ENCODE results near the gene MBIP.

Gene MBIP

GRCh38 chr14:36306836-36307235, 13.6 kb downstream of the MBIP start:
- DNase-seq, result no peak

- no peak for DNase-seq
Observed at GRCh38 chr14:36304895-36305294, 15.5 kb downstream of the MBIP start.

GRCh38 chr14:36303960-36304359, 16.5 kb downstream of the MBIP start:
- DNase-seq, result no peak

DNA sequence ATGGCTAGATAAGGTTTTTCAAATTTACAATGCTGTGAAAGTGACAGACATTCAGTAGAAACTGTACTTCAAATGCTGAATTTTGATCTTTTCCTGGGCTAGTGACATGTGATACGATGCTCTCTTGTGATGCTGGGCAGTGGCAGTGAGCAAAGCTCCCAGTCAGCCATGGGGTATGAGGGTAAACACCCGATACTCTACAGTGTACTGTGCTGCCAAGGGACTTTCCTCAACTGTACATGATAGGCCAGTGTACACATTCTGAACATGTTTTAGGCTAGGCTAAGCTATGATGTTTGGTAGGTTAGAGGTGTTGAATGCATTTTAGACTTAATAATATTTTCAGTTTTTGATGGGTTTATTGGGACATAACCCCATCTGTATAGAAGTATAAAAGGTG, 17.6 kb downstream of the MBIP start:
- no peak for DNase-seq

DNA sequence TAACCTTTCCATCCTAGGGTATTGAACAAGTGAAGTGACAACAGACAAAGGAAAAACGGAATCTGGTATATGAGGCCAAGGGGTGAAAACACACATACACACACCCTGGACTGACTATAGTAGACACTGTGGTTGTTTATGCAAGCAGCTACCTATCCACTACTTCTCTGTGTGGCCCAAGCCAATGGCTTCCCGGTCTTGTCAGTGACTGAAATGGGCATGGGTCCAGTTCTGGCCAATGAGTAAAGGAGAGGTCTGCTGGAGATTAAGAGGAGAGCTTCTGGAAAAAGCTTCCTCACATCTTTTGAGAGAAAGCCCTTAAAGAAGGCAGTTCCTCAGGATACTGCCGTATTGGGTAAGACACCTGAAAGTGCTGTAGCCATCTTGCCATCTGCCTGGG, 19.3 kb downstream of the MBIP start:
- no peak for DNase-seq

GRCh38 chr14:36300337-36300736, 20.1 kb downstream of the MBIP start:
- DNase-seq, result no peak

GRCh38 chr14:36295642-36296627, 24.5 kb downstream of the MBIP start:
- DNase-seq, result no peak

- DNase-seq, result no peak
Observed at GRCh38 chr14:36294543-36294942, 25.9 kb downstream of the MBIP start.

- no peak for DNase-seq
Observed at GRCh38 chr14:36293824-36294223, 26.6 kb downstream of the MBIP start.

- DNase-seq, result no peak
Observed at GRCh38 chr14:36289954-36290353, 30.5 kb downstream of the MBIP start.

GRCh38 chr14:36288496-36288895, 31.9 kb downstream of the MBIP start:
- no peak for DNase-seq

GRCh38 chr14:36284971-36285595, 35.4 kb downstream of the MBIP start:
- no peak for DNase-seq

GRCh38 chr14:36281309-36281708, 39.1 kb downstream of the MBIP start:
- DNase-seq, result no peak

GRCh38 chr14:36279306-36280190, 40.9 kb downstream of the MBIP start:
- no peak for DNase-seq

GRCh38 chr14:36275741-36276140, 44.7 kb downstream of the MBIP start:
- no peak for DNase-seq

- no peak for DNase-seq
Observed at GRCh38 chr14:36271939-36272907, 48.2 kb downstream of the MBIP start.

- no peak for DNase-seq
Observed at GRCh38 chr14:36271222-36271621, 49.2 kb downstream of the MBIP start.

DNA sequence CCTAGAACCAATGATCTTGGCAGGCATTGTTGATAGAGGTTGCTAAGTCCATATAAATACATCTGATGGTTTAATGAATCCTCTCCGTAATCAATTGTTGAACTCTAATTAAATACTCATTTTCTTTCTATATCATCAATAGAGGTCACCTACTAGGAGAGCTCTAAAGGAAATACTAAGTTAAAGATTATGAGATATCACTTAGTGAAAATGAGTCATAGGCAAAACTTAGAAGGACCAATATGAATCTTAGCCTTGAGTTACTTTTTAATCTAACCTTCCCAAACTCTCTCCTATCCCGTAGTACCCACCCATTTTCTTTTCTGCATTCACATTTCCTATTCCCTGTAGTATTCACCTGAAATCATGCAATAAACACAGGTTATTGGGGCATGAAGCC, 50.2 kb downstream of the MBIP start:
- DNase-seq, result no peak

DNA sequence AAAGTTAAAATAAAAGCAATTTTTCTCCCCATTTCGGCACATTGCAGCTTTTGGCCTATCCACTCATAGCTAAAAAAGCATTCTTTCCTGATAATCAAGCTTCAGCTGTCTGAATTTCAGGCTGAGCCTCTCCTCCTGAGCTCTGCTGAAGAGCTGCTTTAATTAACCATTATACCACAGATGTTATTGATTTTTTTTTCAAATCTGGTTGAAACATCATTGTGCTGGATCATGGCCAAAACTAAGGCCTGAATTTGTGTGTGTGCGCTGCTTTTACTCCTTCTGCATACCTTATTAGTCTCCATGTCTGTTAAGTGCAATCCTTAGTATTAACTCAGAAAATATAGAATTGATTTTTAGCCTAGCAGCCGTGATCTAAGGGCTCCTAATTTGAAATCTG, 52.3 kb downstream of the MBIP start:
- DNase-seq, result peak; percentile 94

DNA sequence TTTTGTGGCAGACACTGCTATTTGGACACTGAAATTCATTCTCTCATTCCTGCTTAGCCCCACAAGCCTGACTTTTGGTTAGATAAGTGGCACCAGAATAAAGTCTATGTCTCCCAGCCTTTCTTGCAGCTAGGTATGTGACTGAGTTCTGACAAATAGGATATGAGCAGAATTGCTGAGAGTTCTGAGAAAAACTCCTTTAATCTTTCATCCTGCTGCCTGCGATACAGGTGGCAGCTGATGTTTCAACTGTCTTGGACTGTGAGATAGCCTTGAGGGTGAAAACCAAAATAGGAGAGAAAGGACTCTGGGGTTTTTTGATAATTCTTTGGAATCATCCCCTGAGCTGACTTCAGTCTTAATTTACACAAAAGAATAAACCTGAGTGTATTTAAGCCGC, 55.8 kb downstream of the MBIP start:
- no peak for DNase-seq

GRCh38 chr14:36264107-36264506, 56.3 kb downstream of the MBIP start:
- no peak for DNase-seq
